AG04450 (cell line): ENCODE results near the gene IGF2R. TPM values are rescaled to one million over a fixed set of nuclear protein-coding genes. Genes with fewer than 3 reads are reported as not detected.
A peak's percentile ranks its signal among the peaks of the same experiment; 100 is the strongest.

Source experiments
- CTCF ChIA-PET: fragments of 300-600, 350-600 bp; formaldehyde crosslinking; extraction: SDS; loops from one replicate; lab custom pipeline; 2022; ENCODE audit warnings: antibody characterized with exemption, inconsistent platforms; lab: Charles Lee
- POLR2A ChIA-PET: fragments of 350-600 bp; formaldehyde crosslinking; extraction: SDS; loops from one replicate; lab custom pipeline; 2021; ENCODE audit warnings: antibody characterized with exemption, inconsistent platforms; lab: Yijun Ruan, JAX
- DNase-seq: peaks from one replicate; pipeline ENCODE4 v3.0.0-alpha.2; 2011; ENCODE audit warnings: low read depth, low spot score
- H3K27ac ChIP-seq: one replicate; pipeline ENCODE4 v1.5.1; 2012; ENCODE audit warnings: low read depth, low read length, control low read depth
- H3K27me3 ChIP-seq: one replicate; pipeline ENCODE4 v1.6.0; 2012; ENCODE audit warnings: low read length; ENCODE audit not compliant: control insufficient read depth, insufficient read depth
- H3K4me3 ChIP-seq: 2 replicates; pipeline ENCODE4 v1.5.1; 2011; ENCODE audit warnings: mild to moderate bottlenecking, low read depth, low read length, control low read depth
- H3K9me3 ChIP-seq: 2 replicates; pipeline ENCODE4 v1.5.1; 2012; ENCODE audit warnings: low read length; ENCODE audit not compliant: control insufficient read depth, insufficient read depth
- polyA plus RNA-seq: library from polyadenylated mRNA; depleted of rRNA; stranded (reverse); fragments of >200 nt; gene quantifications from 2 replicates; pipeline ENCODE4 v1.2.3, GENCODE V29; 2011
- TF ChIP-seq, protein P1 (sequence below): IDR thresholded peaks from 2 replicates; pipeline ENCODE4 v1.5.1; 2011; ENCODE audit warnings: low read depth, low read length, control low read depth, inconsistent platforms

The IGF2R gene
- polyA plus RNA-seq, 1 experiment: 40.9 TPM

- no peak for DNase-seq
- no peaks in the 10 kb centered on the region for H3K9me3 ChIP-seq
- CTCF ChIA-PET: no interaction called here
- TF ChIP-seq, protein P1, sequence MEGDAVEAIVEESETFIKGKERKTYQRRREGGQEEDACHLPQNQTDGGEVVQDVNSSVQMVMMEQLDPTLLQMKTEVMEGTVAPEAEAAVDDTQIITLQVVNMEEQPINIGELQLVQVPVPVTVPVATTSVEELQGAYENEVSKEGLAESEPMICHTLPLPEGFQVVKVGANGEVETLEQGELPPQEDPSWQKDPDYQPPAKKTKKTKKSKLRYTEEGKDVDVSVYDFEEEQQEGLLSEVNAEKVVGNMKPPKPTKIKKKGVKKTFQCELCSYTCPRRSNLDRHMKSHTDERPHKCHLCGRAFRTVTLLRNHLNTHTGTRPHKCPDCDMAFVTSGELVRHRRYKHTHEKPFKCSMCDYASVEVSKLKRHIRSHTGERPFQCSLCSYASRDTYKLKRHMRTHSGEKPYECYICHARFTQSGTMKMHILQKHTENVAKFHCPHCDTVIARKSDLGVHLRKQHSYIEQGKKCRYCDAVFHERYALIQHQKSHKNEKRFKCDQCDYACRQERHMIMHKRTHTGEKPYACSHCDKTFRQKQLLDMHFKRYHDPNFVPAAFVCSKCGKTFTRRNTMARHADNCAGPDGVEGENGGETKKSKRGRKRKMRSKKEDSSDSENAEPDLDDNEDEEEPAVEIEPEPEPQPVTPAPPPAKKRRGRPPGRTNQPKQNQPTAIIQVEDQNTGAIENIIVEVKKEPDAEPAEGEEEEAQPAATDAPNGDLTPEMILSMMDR: no peak
- H3K27ac ChIP-seq: no peak overlapping the region
- H3K4me3 ChIP-seq: no peak overlapping the region
- POLR2A ChIA-PET: no interaction called here
- no peaks in the 10 kb centered on the region for H3K27me3 ChIP-seq
These were observed 9.6 kb downstream of the IGF2R start for GRCh38 chr6:159978291-159979135.

- Histone ChIP-seq H3K9me3 (no peaks in the 10 kb centered on the region), H3K27ac (no peak overlapping the region), H3K4me3 (no peak overlapping the region), H3K27me3 (no peaks in the 10 kb centered on the region)
- TF ChIP-seq, protein P1: no peak
- no peak for DNase-seq
- POLR2A ChIA-PET: interaction anchor here (0.6 kb wide), 1 partner anchor 27 kb away, joined by 3 read pairs; no protein-coding TSS in a partner anchor
- CTCF ChIA-PET: no interaction called here
These were observed 10.4 kb downstream of the IGF2R start for GRCh38 chr6:159979136-159979874.

GRCh38 chr6:159980474-159980873 lies 11.6 kb downstream of the IGF2R start:
- Histone ChIP-seq H3K27me3 (no peaks in the 10 kb centered on the region), H3K9me3 (no peaks in the 10 kb centered on the region), H3K27ac (no peak overlapping the region), H3K4me3 (no peak overlapping the region)
- TF ChIP-seq, protein P1: no peak
- ChIA-PET POLR2A (interaction anchor here (0.7 kb wide), 1 partner anchor 31 kb away, joined by 4 read pairs; no protein-coding TSS in a partner anchor), CTCF (no interaction called here)
- no peak for DNase-seq

- no peak for DNase-seq
- Histone ChIP-seq H3K27ac (peak overlapping the region; percentile 82), H3K27me3 (no peaks in the 10 kb centered on the region), H3K4me3 (no peak overlapping the region), H3K9me3 (no peaks in the 10 kb centered on the region)
- ChIA-PET POLR2A (interaction anchor here (0.6 to 0.9 kb wide), 2 partner anchors 13 to 50 kb away, joined by 3 to 7 read pairs; no protein-coding TSS in a partner anchor), CTCF (interaction anchor here (0.6 to 1.8 kb wide), 2 partner anchors 13 to 282 kb away, joined by 4 to 5 read pairs; no protein-coding TSS in a partner anchor)
- TF ChIP-seq, protein P1: no peak
These were observed 12.2 kb downstream of the IGF2R start for GRCh38 chr6:159981071-159981402.
